Measurements from ENCODE around the gene CDK18.

DNA sequence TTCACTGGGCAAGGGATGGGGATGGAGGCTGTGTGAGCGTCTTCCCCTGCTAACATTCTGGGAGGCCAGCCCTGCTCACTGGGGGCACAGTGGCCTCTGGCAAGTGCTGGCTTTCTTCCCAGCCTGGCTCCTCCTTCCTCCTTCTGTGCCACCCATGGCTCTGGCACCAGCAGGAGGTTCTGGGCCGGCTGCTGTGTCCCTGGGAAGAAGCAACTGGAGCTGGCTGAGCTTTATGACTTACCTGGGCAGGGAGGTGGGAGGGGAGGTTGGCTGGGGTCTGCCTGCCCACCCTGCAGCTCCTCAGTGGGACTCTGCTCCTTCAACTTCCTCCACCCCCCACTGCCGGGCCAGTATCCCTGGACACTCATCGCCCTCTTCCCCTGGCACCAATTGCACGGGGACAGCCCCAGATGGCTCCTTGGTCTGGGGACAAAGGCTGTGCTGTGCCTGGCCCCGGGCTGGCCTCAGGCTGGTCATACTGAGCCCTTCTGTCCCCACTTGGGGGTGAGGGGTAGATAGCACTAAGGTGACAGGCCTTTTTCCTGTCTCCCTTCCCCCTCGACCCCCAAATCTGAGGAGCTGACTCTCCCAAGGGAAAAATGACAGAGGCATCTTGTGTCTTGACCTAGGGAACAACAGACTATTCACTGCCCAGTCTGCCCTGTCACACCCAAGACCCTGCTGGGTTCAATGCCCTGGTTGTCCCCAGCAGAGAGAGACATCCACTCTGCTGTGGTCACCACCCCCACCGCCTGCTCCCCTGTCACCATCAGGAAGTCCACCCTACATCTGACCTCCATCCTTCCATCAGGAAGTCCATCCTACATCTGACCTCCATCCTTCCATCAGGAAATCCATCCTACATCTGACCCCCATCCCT, 14.4 kb downstream of the CDK18 start:
- TF ChIP-seq, protein P1, sequence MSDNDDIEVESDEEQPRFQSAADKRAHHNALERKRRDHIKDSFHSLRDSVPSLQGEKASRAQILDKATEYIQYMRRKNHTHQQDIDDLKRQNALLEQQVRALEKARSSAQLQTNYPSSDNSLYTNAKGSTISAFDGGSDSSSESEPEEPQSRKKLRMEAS (IDR thresholded peaks at IDR 0.05): no peak
- TF ChIP-seq, protein P2, sequence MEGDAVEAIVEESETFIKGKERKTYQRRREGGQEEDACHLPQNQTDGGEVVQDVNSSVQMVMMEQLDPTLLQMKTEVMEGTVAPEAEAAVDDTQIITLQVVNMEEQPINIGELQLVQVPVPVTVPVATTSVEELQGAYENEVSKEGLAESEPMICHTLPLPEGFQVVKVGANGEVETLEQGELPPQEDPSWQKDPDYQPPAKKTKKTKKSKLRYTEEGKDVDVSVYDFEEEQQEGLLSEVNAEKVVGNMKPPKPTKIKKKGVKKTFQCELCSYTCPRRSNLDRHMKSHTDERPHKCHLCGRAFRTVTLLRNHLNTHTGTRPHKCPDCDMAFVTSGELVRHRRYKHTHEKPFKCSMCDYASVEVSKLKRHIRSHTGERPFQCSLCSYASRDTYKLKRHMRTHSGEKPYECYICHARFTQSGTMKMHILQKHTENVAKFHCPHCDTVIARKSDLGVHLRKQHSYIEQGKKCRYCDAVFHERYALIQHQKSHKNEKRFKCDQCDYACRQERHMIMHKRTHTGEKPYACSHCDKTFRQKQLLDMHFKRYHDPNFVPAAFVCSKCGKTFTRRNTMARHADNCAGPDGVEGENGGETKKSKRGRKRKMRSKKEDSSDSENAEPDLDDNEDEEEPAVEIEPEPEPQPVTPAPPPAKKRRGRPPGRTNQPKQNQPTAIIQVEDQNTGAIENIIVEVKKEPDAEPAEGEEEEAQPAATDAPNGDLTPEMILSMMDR (IDR thresholded peaks at IDR 0.05; ENCODE audit: low read depth, low read length, missing input control): no peak
- TF ChIP-seq GABPA (IDR thresholded peaks at IDR 0.05 in 1 of 2, conservative IDR thresholded peaks at IDR 0.05 in 1 of 2) (no peak), RXRA (IDR thresholded peaks at IDR 0.05) (no peak), EGR1 (IDR thresholded peaks at IDR 0.05; ENCODE audit: low read depth in 2 of 2) (no peak), JUND (IDR thresholded peaks at IDR 0.05) (no peak), TAF1 (conservative IDR thresholded peaks at IDR 0.05) (no peak), SP1 (IDR thresholded peaks at IDR 0.05) (no peak)
- TF ChIP-seq, protein P3, sequence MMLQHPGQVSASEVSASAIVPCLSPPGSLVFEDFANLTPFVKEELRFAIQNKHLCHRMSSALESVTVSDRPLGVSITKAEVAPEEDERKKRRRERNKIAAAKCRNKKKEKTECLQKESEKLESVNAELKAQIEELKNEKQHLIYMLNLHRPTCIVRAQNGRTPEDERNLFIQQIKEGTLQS (IDR thresholded peaks at IDR 0.05): no peak
- TF ChIP-seq, protein P4, sequence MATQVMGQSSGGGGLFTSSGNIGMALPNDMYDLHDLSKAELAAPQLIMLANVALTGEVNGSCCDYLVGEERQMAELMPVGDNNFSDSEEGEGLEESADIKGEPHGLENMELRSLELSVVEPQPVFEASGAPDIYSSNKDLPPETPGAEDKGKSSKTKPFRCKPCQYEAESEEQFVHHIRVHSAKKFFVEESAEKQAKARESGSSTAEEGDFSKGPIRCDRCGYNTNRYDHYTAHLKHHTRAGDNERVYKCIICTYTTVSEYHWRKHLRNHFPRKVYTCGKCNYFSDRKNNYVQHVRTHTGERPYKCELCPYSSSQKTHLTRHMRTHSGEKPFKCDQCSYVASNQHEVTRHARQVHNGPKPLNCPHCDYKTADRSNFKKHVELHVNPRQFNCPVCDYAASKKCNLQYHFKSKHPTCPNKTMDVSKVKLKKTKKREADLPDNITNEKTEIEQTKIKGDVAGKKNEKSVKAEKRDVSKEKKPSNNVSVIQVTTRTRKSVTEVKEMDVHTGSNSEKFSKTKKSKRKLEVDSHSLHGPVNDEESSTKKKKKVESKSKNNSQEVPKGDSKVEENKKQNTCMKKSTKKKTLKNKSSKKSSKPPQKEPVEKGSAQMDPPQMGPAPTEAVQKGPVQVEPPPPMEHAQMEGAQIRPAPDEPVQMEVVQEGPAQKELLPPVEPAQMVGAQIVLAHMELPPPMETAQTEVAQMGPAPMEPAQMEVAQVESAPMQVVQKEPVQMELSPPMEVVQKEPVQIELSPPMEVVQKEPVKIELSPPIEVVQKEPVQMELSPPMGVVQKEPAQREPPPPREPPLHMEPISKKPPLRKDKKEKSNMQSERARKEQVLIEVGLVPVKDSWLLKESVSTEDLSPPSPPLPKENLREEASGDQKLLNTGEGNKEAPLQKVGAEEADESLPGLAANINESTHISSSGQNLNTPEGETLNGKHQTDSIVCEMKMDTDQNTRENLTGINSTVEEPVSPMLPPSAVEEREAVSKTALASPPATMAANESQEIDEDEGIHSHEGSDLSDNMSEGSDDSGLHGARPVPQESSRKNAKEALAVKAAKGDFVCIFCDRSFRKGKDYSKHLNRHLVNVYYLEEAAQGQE (IDR thresholded peaks at IDR 0.05): no peak
